ENCODE measurements around the gene NCAPD2.
A peak's percentile ranks its signal among the peaks of the same experiment; 100 is the strongest.
"Not testable (repeated sequence)": the region's sequence is repeated elsewhere in the genome, so short reads cannot be mapped to it uniquely, and the experiment has no call there.

Gene NCAPD2

GRCh38 chr12:6494968-6495367, 1.1 kb downstream of the NCAPD2 start:
- DNase-seq, result no peak

GRCh38 chr12:6497291-6497690, 3.4 kb downstream of the NCAPD2 start:
- not testable (repeated sequence) for DNase-seq

GRCh38 chr12:6500466-6500865, 6.6 kb downstream of the NCAPD2 start:
- DNase-seq, result no peak

- no peak for DNase-seq
These were observed 13.4 kb downstream of the NCAPD2 start for GRCh38 chr12:6507102-6507998.

- DNase-seq, result no peak
These were observed 14.2 kb downstream of the NCAPD2 start for GRCh38 chr12:6508087-6508486.

GRCh38 chr12:6520186-6520585, 26.3 kb downstream of the NCAPD2 start:
- no peak for DNase-seq

- no peak for DNase-seq
These were observed 28.3 kb downstream of the NCAPD2 start for GRCh38 chr12:6522193-6522592.

GRCh38 chr12:6523708-6524107, 29.8 kb downstream of the NCAPD2 start:
- no peak for DNase-seq

- no peak for DNase-seq
These were observed 30.7 kb downstream of the NCAPD2 start for GRCh38 chr12:6524648-6525047.

- DNase-seq, result no peak
These were observed 32.3 kb downstream of the NCAPD2 start for GRCh38 chr12:6526201-6526600.

- no peak for DNase-seq
These were observed 33.0 kb downstream of the NCAPD2 start for GRCh38 chr12:6526766-6527525.

GRCh38 chr12:6527711-6528110, 33.8 kb downstream of the NCAPD2 start:
- DNase-seq, result no peak

GRCh38 chr12:6528539-6529235, 34.8 kb downstream of the NCAPD2 start:
- no peak for DNase-seq

GRCh38 chr12:6529291-6529737, 35.4 kb downstream of the NCAPD2 start:
- no peak for DNase-seq

GRCh38 chr12:6530576-6531260, 36.8 kb downstream of the NCAPD2 start:
- DNase-seq, result no peak

- peak; percentile 88 for DNase-seq
These were observed 38.4 kb downstream of the NCAPD2 start for GRCh38 chr12:6532051-6532926.

- DNase-seq, result peak; percentile 29
These were observed 39.2 kb downstream of the NCAPD2 start for GRCh38 chr12:6532927-6533652.

GRCh38 chr12:6533653-6533922, 39.7 kb downstream of the NCAPD2 start:
- no peak for DNase-seq

GRCh38 chr12:6533923-6534694, 40.2 kb downstream of the NCAPD2 start, which contains the start of gene GAPDH:
GAPDH (plus strand) TSS chr12:6534517; CDS start chr12:6534833, 316 bp downstream.
- peak; percentile 91 for DNase-seq

GRCh38 chr12:6534695-6534944, 40.7 kb downstream of the NCAPD2 start:
- peak; percentile 91 for DNase-seq

All from stimulated activated naive CD4-positive, alpha-beta T cell treated with Interleukin-2 at 50 U/mL for 16 hours (primary cell).